Testis (tissue), 3 donors: ENCODE data around the gene PI4KA. TPM values are rescaled to one million over a fixed set of nuclear protein-coding genes. Genes with fewer than 3 reads are reported as not detected.

Experiments used
- DNase-seq: peaks from one replicate; pipeline ENCODE4 v3.0.0-alpha.2; 2019
- H3K27ac ChIP-seq, 2 donors: fragments of 200-600 bp; sonication (generic); one replicate each; pipeline ENCODE4 v1.5.1; 2019
- H3K27me3 ChIP-seq: fragments of 200-600 bp; sonication (generic); one replicate; pipeline ENCODE4 v1.5.1; 2019
- H3K36me3 ChIP-seq: fragments of 200-600 bp; sonication (generic); one replicate; pipeline ENCODE4 v1.5.1; 2017; ENCODE audit warnings: low read depth; ENCODE audit errors: missing control alignments
- H3K4me1 ChIP-seq: fragments of 200-600 bp; sonication (generic); one replicate; pipeline ENCODE4 v1.5.1; 2019
- H3K4me3 ChIP-seq, 2 donors: fragments of 200-600 bp; sonication (generic); one replicate each; pipeline ENCODE4 v1.5.1; 2017 to 2019
- H3K9me3 ChIP-seq: fragments of 200-600 bp; sonication (generic); one replicate; pipeline ENCODE4 v1.5.1; 2017
- POLR2A ChIP-seq: fragments of 450-650 bp; IDR thresholded peaks from one replicate; pipeline ENCODE4 v1.6.1; 2017; ENCODE audit warnings: antibody characterized with exemption, mild to moderate bottlenecking, moderate library complexity
- WGBS, 2 donors: methylation state at CpG; one replicate each; pipeline ENCODE4 v1.1.5; 2018; 5-methylcytosine and 5-hydroxymethylcytosine counted together
- intact Hi-C: fragments of 100-400 bp; cut with DNase I; formaldehyde crosslinking; loops from one replicate; pipeline ENCODE4 v1.15.1; 2023; ENCODE audit warnings: low total_unique reads
- polyA plus RNA-seq: library from polyadenylated mRNA; stranded (reverse); fragments of 350-450 nt; fragmentation: Illumina TruSeq; extraction: RNeasy Lipid Tissue Mini Kit (QIAGEN cat#74804); gene quantifications from one replicate; pipeline ENCODE4 v1.2.3, GENCODE V29; 2014; ENCODE audit warnings: low read depth, low replicate concordance; ENCODE audit not compliant: insufficient read depth
- total RNA-seq, 2 donors: library from RNA; depleted of rRNA; stranded (reverse); fragments of >200 nt; gene quantifications; one replicate each; pipeline ENCODE4 v1.2.3, GENCODE V29; 2016
- TF ChIP-seq, protein P1 (sequence below), 3 experiments: fragments of 450-650 bp in 2 of 3; fragments of 200-600 bp in 1 of 3; sonication (generic) in 1 of 3; IDR thresholded peaks; one replicate each; pipeline ENCODE4 v1.5.1; 2016 to 2019; ENCODE audit warnings: antibody characterized with exemption in 3 of 3, mild to moderate bottlenecking in 2 of 3, moderate library complexity in 1 of 3

Gene PI4KA
- total and polyA plus RNA-seq, 3 donors from 2014 or later: 124 to 196 (median 140) TPM

DNA sequence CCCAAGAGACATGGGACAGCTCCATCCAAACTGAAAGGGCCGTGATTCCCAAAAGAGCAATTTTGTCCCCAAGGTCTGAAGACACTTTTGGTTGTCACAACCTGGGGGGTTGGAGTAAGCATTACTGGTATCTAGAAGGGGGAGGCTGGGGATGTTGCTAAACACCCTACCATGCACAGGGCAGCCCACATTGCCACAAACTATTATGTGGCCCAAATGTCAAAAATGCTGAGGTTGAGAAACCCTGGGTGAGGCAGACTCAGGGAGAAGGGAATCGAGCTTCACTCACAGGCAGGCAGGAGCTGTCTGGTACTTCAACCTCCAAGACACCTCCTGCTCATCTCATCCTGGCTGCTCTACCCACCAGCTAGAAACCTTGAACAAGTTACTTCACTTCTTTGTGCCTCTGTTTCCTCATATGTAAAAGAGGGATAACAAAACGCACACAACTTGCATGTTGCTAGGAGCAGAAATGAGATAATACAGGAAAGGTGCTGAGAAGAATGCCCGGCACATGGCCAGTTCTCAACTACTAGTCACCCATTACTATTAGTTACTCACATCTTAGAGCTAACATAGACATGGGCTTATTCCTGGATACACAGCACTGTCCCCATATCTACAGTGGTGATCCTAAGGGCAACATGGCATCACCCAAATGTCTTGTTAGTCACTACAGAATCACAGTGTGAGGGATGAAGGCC is 75.9 kb downstream of the PI4KA start:
- Histone ChIP-seq H3K4me3 (no peak overlapping the region), H3K36me3 (no peaks in the 10 kb centered on the region), H3K27me3 (no peaks in the 10 kb centered on the region), H3K4me1 (no peaks in the 10 kb centered on the region), H3K27ac (no peak overlapping the region), H3K9me3 (no peaks in the 10 kb centered on the region)
- TF ChIP-seq, protein P1, sequence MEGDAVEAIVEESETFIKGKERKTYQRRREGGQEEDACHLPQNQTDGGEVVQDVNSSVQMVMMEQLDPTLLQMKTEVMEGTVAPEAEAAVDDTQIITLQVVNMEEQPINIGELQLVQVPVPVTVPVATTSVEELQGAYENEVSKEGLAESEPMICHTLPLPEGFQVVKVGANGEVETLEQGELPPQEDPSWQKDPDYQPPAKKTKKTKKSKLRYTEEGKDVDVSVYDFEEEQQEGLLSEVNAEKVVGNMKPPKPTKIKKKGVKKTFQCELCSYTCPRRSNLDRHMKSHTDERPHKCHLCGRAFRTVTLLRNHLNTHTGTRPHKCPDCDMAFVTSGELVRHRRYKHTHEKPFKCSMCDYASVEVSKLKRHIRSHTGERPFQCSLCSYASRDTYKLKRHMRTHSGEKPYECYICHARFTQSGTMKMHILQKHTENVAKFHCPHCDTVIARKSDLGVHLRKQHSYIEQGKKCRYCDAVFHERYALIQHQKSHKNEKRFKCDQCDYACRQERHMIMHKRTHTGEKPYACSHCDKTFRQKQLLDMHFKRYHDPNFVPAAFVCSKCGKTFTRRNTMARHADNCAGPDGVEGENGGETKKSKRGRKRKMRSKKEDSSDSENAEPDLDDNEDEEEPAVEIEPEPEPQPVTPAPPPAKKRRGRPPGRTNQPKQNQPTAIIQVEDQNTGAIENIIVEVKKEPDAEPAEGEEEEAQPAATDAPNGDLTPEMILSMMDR (IDR thresholded peaks at IDR 0.05): no peak
- no peak for TF ChIP-seq POLR2A
- no peak for DNase-seq
- 94 to 96% methylated on average over 4 of the region's 4 CpGs for WGBS, 2 donors
- intact Hi-C loops: no loop called here

DNA sequence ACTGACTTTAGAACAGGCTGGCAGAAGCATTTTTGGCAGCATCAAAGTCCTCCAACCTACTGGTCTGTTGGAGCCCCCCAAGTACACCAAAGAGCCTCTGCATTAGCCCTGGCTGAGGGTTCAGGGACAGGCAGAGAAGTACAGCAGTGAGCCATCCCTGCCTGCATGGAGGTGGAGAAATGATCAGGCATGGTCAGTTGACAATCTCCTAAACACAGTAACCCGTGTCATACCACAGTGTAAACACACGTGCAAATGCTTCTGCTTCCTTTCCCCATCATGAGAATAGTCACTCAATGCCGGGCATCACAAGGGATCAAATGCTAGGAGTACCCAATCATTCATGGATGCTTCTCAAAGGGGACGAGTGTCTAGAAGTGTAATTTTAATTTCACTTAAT is 76.5 kb downstream of the PI4KA start:
- no peak overlapping the region for H3K27ac ChIP-seq
- 94 to 96% methylated on average over 4 of the region's 4 CpGs for WGBS, 2 donors
- no peaks in the 10 kb centered on the region for H3K27me3 ChIP-seq
- DNase-seq: no peak
- intact Hi-C loops: no loop called here
- no peaks in the 10 kb centered on the region for H3K4me1 ChIP-seq
- H3K36me3 ChIP-seq: no peaks in the 10 kb centered on the region
- no peaks in the 10 kb centered on the region for H3K9me3 ChIP-seq
- H3K4me3 ChIP-seq: no peak overlapping the region
- TF ChIP-seq, protein P1 (IDR thresholded peaks at IDR 0.05): no peak
- no peak for TF ChIP-seq POLR2A

DNA sequence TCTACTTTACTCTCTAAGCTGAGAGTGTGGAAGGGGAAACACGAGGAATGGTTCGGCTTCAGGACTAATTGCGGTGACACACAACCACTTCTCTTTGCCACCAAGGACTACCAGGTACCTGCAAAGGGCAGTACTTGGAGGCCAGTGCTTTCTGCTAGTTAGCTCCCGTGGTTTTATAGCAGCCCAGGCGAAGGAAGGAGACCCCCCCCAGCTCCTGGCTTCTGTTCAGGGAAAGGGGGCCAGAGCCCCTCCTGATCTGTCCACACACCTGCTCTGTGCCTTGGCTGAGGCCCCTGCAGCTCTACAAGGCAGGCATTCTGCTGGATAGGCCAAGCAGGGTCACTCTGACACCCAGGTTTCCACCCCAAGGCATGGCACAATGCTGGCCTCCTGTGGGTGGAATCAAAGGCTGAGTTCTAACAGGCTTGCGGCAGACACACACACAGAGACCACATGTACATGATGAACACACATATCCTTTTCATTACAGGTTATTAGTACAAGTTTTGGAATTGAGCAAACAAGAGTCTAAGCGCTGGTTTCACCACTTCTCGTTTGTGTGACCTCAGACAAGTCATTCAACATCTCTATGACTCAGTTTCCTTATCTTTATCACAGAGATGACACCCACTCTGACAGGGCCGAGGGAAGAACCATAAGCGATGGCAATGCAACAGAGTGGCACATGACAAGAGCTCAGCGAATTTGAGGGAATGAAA is 77.2 kb downstream of the PI4KA start:
- Histone ChIP-seq H3K4me3 (no peak overlapping the region), H3K27ac (no peak overlapping the region), H3K36me3 (no peaks in the 10 kb centered on the region), H3K4me1 (no peaks in the 10 kb centered on the region), H3K9me3 (no peaks in the 10 kb centered on the region), H3K27me3 (no peaks in the 10 kb centered on the region)
- 90 to 93% methylated on average over 9 to 11 of the region's 11 CpGs for whole genome bisulfite sequencing, 2 donors
- intact Hi-C loops: no loop called here
- no peak for DNase-seq
- TF ChIP-seq, protein P1 (IDR thresholded peaks at IDR 0.05): no peak
- no peak for TF ChIP-seq POLR2A

DNA sequence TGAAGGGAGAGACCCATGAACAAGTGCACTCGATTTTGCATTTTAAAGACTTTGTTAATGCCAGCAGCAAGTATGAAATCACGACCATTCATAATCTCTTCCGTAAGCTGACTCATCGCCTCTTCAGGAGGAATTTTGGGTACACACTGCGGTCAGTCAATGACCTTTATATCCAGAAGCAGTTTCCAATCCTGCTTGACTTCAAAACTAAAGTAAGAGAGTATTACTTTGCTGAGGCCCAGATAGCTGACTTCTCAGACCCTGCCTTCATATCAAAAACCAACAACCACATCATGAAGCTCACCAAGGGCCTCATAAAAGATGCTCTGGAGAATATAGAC is 78.8 kb downstream of the PI4KA start:
- H3K4me3 ChIP-seq: no peak overlapping the region
- H3K36me3 ChIP-seq: no peaks in the 10 kb centered on the region
- WGBS, 2 donors: 94 to 95% methylated on average over 5 of the region's 5 CpGs
- no peak for TF ChIP-seq POLR2A
- TF ChIP-seq, protein P1 (IDR thresholded peaks at IDR 0.05): no peak
- H3K27me3 ChIP-seq: no peaks in the 10 kb centered on the region
- no peak overlapping the region for H3K27ac ChIP-seq
- intact Hi-C loops: no loop called here
- no peak for DNase-seq
- no peaks in the 10 kb centered on the region for H3K9me3 ChIP-seq
- H3K4me1 ChIP-seq: no peaks in the 10 kb centered on the region
